GM23338 (cell line): ENCODE results near the gene UPK2. TPM values are rescaled to one million over a fixed set of nuclear protein-coding genes. Genes with fewer than 3 reads are reported as not detected.

Experiments used
- ATAC-seq: fragments of 200-7000 bp; cut with Tn5 transposase; 3 replicates; pipeline ENCODE4 v1.9.1; 2020
- DNase-seq: peaks from one replicate; pipeline ENCODE4 v3.0.0-alpha.2; 2015; ENCODE audit warnings: low spot score
- H2AFZ ChIP-seq: fragments of 200-600 bp; sonication (generic); 2 replicates; pipeline ENCODE4 v1.8.0; 2016; ENCODE audit warnings: antibody characterized with exemption, mild to moderate bottlenecking, moderate library complexity
- H3F3A ChIP-seq: fragments of 200-600 bp; sonication (generic); replicated peaks from 2 replicates; pipeline ENCODE4 v1.8.0; 2017; ENCODE audit warnings: antibody characterized with exemption, mixed run types, low read depth
- H3K27ac ChIP-seq: fragments of 200-600 bp; sonication (generic); 2 replicates; pipeline ENCODE4 v1.6.1; 2016; ENCODE audit warnings: low read depth
- H3K27me3 ChIP-seq: fragments of 200-600 bp; sonication (generic); 2 replicates; pipeline ENCODE4 v1.8.0; 2016; ENCODE audit warnings: mild to moderate bottlenecking, mixed run types, moderate library complexity; ENCODE audit not compliant: insufficient read depth
- H3K36me3 ChIP-seq: fragments of 200-600 bp; sonication (generic); 2 replicates; pipeline ENCODE4 v1.8.0; 2016; ENCODE audit warnings: mild to moderate bottlenecking; ENCODE audit not compliant: insufficient read depth
- H3K4me1 ChIP-seq: fragments of 200-600 bp; sonication (generic); 2 replicates; pipeline ENCODE4 v1.8.0; 2016; ENCODE audit warnings: mild to moderate bottlenecking, moderate library complexity; ENCODE audit not compliant: insufficient read depth
- H3K4me2 ChIP-seq: fragments of 200-600 bp; sonication (generic); 2 replicates; pipeline ENCODE4 v1.7.1; 2017; ENCODE audit warnings: mixed run types
- H3K4me3 ChIP-seq: fragments of 200-600 bp; sonication (generic); 2 replicates; pipeline ENCODE4 v1.6.1; 2016; ENCODE audit warnings: mixed run types
- H3K79me2 ChIP-seq: fragments of 200-600 bp; sonication (generic); replicated peaks from 2 replicates; pipeline ENCODE4 v1.8.0; 2017; ENCODE audit warnings: mild to moderate bottlenecking; ENCODE audit not compliant: insufficient read depth
- H3K9me2 ChIP-seq: fragments of 200-600 bp; sonication (generic); 2 replicates; pipeline ENCODE4 v1.8.0; 2017; ENCODE audit not compliant: insufficient read depth
- H4K20me1 ChIP-seq: fragments of 200-600 bp; sonication (generic); replicated peaks from 2 replicates; pipeline ENCODE4 v1.8.0; 2017; ENCODE audit warnings: mild to moderate bottlenecking; ENCODE audit not compliant: insufficient read depth
- H3K27ac Mint-ChIP-seq: 2 replicates; pipeline ENCODE4 v1.8.0; 2020; ENCODE audit warnings: inconsistent platforms, mild to moderate bottlenecking, moderate library complexity, mixed read lengths
- H3K27me3 Mint-ChIP-seq: 3 replicates; pipeline ENCODE4 v1.8.0; 2022; ENCODE audit warnings: low read depth, mild to moderate bottlenecking, moderate library complexity, mixed read lengths, inconsistent platforms; ENCODE audit not compliant: insufficient read depth, poor library complexity
- H3K36me3 Mint-ChIP-seq: 3 replicates; pipeline ENCODE4 v1.8.0; 2021; ENCODE audit warnings: low read depth, mild to moderate bottlenecking, inconsistent platforms, moderate library complexity, mixed read lengths
- H3K4me1 Mint-ChIP-seq: 3 replicates; pipeline ENCODE4 v1.8.0; 2020; ENCODE audit warnings: mild to moderate bottlenecking, inconsistent platforms, mixed read lengths
- H3K4me3 Mint-ChIP-seq: 3 replicates; pipeline ENCODE4 v1.8.0; 2021; ENCODE audit warnings: moderate library complexity, mild to moderate bottlenecking, inconsistent platforms, mixed read lengths
- H3K9me3 Mint-ChIP-seq: 3 replicates; pipeline ENCODE4 v1.8.0; 2020; ENCODE audit warnings: moderate library complexity, mild to moderate bottlenecking, inconsistent platforms, mixed read lengths
- CREB1 ChIP-seq: fragments of 250-450 bp; sonication (Bioruptor Pico); IDR thresholded peaks from 2 replicates; pipeline ENCODE4 v1.5.0; 2020; ENCODE audit warnings: low read depth, mild to moderate bottlenecking, moderate library complexity
- EZH2 ChIP-seq: fragments of 200-600 bp; sonication (generic); IDR thresholded peaks from one replicate; pipeline ENCODE4 v1.8.0; 2017; ENCODE audit warnings: antibody characterized with exemption, mild to moderate bottlenecking, low read depth; ENCODE audit not compliant: unreplicated experiment
- EZH2phosphoT487 ChIP-seq: fragments of 200-600 bp; sonication (generic); IDR thresholded peaks from one replicate; pipeline ENCODE4 v1.8.1; 2018; ENCODE audit warnings: antibody characterized with exemption; ENCODE audit not compliant: unreplicated experiment
- JUNB ChIP-seq: IDR thresholded peaks from one replicate; pipeline ENCODE4 v1.6.1; 2016; ENCODE audit warnings: antibody characterized with exemption; ENCODE audit not compliant: unreplicated experiment
- NANOG ChIP-seq: IDR thresholded peaks from 2 replicates; pipeline ENCODE4 v1.6.1; 2016; ENCODE audit warnings: antibody characterized with exemption, borderline replicate concordance
- POLR2AphosphoS5 ChIP-seq: IDR thresholded peaks from 2 replicates; pipeline ENCODE4 v1.6.1; 2016; ENCODE audit warnings: antibody characterized with exemption, low read depth
- STAT1 ChIP-seq: IDR thresholded peaks from one replicate; pipeline ENCODE4 v1.6.1; 2016; ENCODE audit warnings: antibody characterized with exemption; ENCODE audit not compliant: unreplicated experiment
- ZNF331 ChIP-seq: fragments of 250-450 bp; sonication (Bioruptor Pico); IDR thresholded peaks from 2 replicates; pipeline ENCODE4 v1.5.0; 2020; ENCODE audit warnings: low read depth, mild to moderate bottlenecking, moderate library complexity
- polyA plus RNA-seq: library from polyadenylated mRNA; unstranded; fragments of >200 nt; fragmentation: Nextera tagmentation; extraction: Ambion mirVana; gene quantifications from 2 replicates; pipeline ENCODE4 v1.2.1, GENCODE V29; 2016
- total RNA-seq: library from RNA; depleted of rRNA; stranded (reverse); fragments of >200 nt; shearing (Covaris generic); gene quantifications from 2 replicates; pipeline ENCODE4 v1.2.3, GENCODE V29; 2014
- TF ChIP-seq, protein P1 (sequence below): IDR thresholded peaks from one replicate; pipeline ENCODE4 v1.6.1; 2018; ENCODE audit warnings: antibody characterized with exemption; ENCODE audit not compliant: unreplicated experiment

The UPK2 gene
- total and polyA plus RNA-seq, 2 experiments from 2014 or later = 0.74 TPM; not detected in 1

DNA sequence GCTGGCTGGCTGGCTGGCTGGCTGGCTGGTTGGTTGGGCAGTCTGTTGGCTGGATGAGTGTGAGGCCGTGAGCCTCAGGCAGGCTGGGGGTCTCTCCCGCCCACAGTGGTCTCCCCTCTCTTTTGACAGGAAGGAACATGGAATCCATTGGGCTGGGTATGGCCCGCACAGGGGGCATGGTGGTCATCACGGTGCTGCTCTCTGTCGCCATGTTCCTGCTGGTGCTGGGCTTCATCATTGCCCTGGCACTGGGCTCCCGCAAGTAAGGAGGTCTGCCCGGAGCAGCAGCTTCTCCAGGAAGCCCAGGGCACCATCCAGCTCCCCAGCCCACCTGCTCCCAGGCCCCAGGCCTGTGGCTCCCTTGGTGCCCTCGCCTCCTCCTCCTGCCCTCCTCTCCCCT is 1.9 kb downstream of the UPK2 start (continued):
- TF ChIP-seq, protein P1, sequence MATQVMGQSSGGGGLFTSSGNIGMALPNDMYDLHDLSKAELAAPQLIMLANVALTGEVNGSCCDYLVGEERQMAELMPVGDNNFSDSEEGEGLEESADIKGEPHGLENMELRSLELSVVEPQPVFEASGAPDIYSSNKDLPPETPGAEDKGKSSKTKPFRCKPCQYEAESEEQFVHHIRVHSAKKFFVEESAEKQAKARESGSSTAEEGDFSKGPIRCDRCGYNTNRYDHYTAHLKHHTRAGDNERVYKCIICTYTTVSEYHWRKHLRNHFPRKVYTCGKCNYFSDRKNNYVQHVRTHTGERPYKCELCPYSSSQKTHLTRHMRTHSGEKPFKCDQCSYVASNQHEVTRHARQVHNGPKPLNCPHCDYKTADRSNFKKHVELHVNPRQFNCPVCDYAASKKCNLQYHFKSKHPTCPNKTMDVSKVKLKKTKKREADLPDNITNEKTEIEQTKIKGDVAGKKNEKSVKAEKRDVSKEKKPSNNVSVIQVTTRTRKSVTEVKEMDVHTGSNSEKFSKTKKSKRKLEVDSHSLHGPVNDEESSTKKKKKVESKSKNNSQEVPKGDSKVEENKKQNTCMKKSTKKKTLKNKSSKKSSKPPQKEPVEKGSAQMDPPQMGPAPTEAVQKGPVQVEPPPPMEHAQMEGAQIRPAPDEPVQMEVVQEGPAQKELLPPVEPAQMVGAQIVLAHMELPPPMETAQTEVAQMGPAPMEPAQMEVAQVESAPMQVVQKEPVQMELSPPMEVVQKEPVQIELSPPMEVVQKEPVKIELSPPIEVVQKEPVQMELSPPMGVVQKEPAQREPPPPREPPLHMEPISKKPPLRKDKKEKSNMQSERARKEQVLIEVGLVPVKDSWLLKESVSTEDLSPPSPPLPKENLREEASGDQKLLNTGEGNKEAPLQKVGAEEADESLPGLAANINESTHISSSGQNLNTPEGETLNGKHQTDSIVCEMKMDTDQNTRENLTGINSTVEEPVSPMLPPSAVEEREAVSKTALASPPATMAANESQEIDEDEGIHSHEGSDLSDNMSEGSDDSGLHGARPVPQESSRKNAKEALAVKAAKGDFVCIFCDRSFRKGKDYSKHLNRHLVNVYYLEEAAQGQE = no peak
- TF ChIP-seq NANOG (no peak), JUNB (no peak), STAT1 (no peak), EZH2 (no peak), EZH2phosphoT487 (no peak), ZNF331 (CRISPR knock-in tag) (no peak), CREB1 (CRISPR knock-in tag) (no peak)

DNA sequence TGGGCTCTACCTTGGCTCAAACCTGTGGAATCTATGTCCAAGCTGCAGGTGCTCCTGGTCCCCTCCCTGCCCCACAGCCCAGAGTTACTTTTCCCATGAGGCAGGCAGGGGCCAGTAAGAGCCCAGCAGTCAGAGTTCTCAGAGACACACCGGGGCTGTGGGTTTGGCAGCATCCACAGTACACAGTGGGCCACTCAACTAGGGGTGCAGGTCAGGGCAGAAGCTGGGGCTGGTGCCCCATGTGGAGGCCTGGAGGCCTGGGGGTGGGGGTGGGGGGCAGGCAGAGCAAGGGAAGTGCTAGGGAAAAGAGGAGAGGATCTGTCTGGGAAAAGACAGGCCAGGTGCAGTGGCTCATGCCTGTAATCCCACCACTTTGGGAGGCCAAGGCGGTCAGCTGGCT is 2.5 kb downstream of the UPK2 start:
- H3K27me3 ChIP-seq = no peaks in the 10 kb centered on the region
- H3K9me3 Mint-ChIP-seq = no peaks in the 10 kb centered on the region
- no peak overlapping the region for H3K27ac ChIP-seq
- H2AFZ ChIP-seq = no peak overlapping the region
- no peaks in the 10 kb centered on the region for H4K20me1 ChIP-seq
- H3K4me1 Mint-ChIP-seq = peaks cover 11% of the 10 kb centered on the region
- no peaks in the 10 kb centered on the region for H3K36me3 ChIP-seq
- H3F3A ChIP-seq = no peaks in the 10 kb centered on the region
- no peaks in the 10 kb centered on the region for H3K36me3 Mint-ChIP-seq
- TF ChIP-seq EZH2 (no peak), POLR2AphosphoS5 (no peak), STAT1 (no peak), JUNB (no peak), EZH2phosphoT487 (no peak)
- TF ChIP-seq, protein P1 = no peak
- H3K27ac Mint-ChIP-seq = no peak overlapping the region
- no peaks in the 10 kb centered on the region for H3K79me2 ChIP-seq
- no peak overlapping the region for H3K4me3 Mint-ChIP-seq
- no peaks in the 10 kb centered on the region for H3K9me2 ChIP-seq
- H3K4me1 ChIP-seq = no peaks in the 10 kb centered on the region
- DNase-seq = no peak
- H3K4me3 ChIP-seq = no peak overlapping the region
- H3K27me3 Mint-ChIP-seq = peaks cover 21% of the 10 kb centered on the region
- ATAC-seq = no peak
- no peak overlapping the region for H3K4me2 ChIP-seq
